ENCODE measurements around the gene LOX.

Gene LOX

GRCh38 chr5:122053181-122054109 is 24.6 kb downstream of the LOX start:
- no peak for DNase-seq (ENCODE audit: low read depth in 2 of 2)

- DNase-seq (ENCODE audit: low read depth in 2 of 2): no peak
Observed at GRCh38 chr5:122051569-122051968, 26.5 kb downstream of the LOX start.

GRCh38 chr5:122050959-122051358 is 27.1 kb downstream of the LOX start:
- DNase-seq (ENCODE audit: low read depth in 2 of 2): no peak

GRCh38 chr5:122040636-122041302 is 37.3 kb downstream of the LOX start:
- DNase-seq (ENCODE audit: low read depth in 2 of 2): no peak

GRCh38 chr5:122036326-122036725 is 41.7 kb downstream of the LOX start:
- no peak for DNase-seq (ENCODE audit: low read depth in 2 of 2)

- DNase-seq (ENCODE audit: low read depth in 2 of 2): no peak
Observed at GRCh38 chr5:122035913-122036312, 42.1 kb downstream of the LOX start.

- DNase-seq (ENCODE audit: low read depth in 2 of 2): no peak
Observed at GRCh38 chr5:122031836-122032235, 46.2 kb downstream of the LOX start.

- DNase-seq (ENCODE audit: low read depth in 2 of 2): no peak
Observed at GRCh38 chr5:122030251-122030650, 47.8 kb downstream of the LOX start.

- no peak for DNase-seq (ENCODE audit: low read depth in 2 of 2)
Observed at GRCh38 chr5:122029818-122030217, 48.2 kb downstream of the LOX start.

- DNase-seq (ENCODE audit: low read depth in 2 of 2): no peak
Observed at GRCh38 chr5:122022966-122023365, 55.1 kb downstream of the LOX start.

- DNase-seq (ENCODE audit: low read depth in 2 of 2): no peak
Observed at GRCh38 chr5:122019919-122020590, 58.0 kb downstream of the LOX start.

- no peak for DNase-seq (ENCODE audit: low read depth in 2 of 2)
Observed at GRCh38 chr5:122015471-122015870, 62.6 kb downstream of the LOX start.

GRCh38 chr5:122014236-122014935 is 63.7 kb downstream of the LOX start:
- no peak for DNase-seq (ENCODE audit: low read depth in 2 of 2)

All from stimulated activated CD4-positive, alpha-beta T cell treated with anti-CD3 and anti-CD28 coated beads, Interleukin-1b, Interleukin-23, amount 100 ng/mL, for 4 hours (primary cell).